ENCODE results near the gene ADD3. TPM values are rescaled to one million over a fixed set of nuclear protein-coding genes. Genes with fewer than 3 reads are reported as not detected.

ADD3 gene
- total RNA-seq, 1 experiment from 2014 or later: 59.9 TPM

GRCh38 chr10:110088367-110089104, 80.8 kb downstream of the ADD3 start:
- no peak for DNase-seq
- no peak overlapping the region for H3T11ph ChIP-seq (ENCODE audit: low read length)
- Mint-ChIP-seq H3K27me3 (ENCODE audit: low read depth) (no peaks in the 10 kb centered on the region), H3K36me3 (ENCODE audit: insufficient read depth in 1 of 3, low read depth in 3 of 3) (peaks cover 0 to 2% (median 0%) of the 10 kb centered on the region in 3 experiments; a peak in 1 of 7 replicates), H3K9me3 (no peaks in the 10 kb centered on the region), H3K27ac (no peak overlapping the region), H3K4me3 (no peak overlapping the region), H3K4me1 (peaks cover 3 to 7% of the 10 kb centered on the region in 2 experiments)
- H3K14ac ChIP-seq (ENCODE audit: insufficient read depth, low read length): no peak overlapping the region
- H3K79me1 ChIP-seq (ENCODE audit: insufficient read depth, low read depth, low read length, poor library complexity, severe bottlenecking): no peaks in the 10 kb centered on the region
- H3K27ac ChIP-seq (ENCODE audit: insufficient read length, low read depth, low read length): no peak overlapping the region
- no peak overlapping the region for H3K23ac ChIP-seq (ENCODE audit: insufficient read length, low read depth, low read length)
- no peak overlapping the region for H2BK120ac ChIP-seq (ENCODE audit: low read depth, low read length, poor library complexity, severe bottlenecking)
- no peak overlapping the region for H4K5ac ChIP-seq (ENCODE audit: insufficient read length, low read depth, low read length)
- H3K56ac ChIP-seq (ENCODE audit: insufficient read length, low read depth, low read length): no peak overlapping the region
- H2AFZ ChIP-seq (ENCODE audit: low read length): no peak overlapping the region
- H2BK20ac ChIP-seq (ENCODE audit: low read depth, low read length, poor library complexity, severe bottlenecking): no peak overlapping the region
- no peak overlapping the region for H3K4me2 ChIP-seq (ENCODE audit: insufficient read depth, insufficient read length, low read length)
- no CpG with 5 or more reads among the region's 4 CpGs for WGBS (ENCODE audit: extremely low coverage, insufficient read length, low lambda C conversion rate)
- no peak overlapping the region for H2BK15ac ChIP-seq (ENCODE audit: low read depth, low read length)
- H2BK5ac ChIP-seq (ENCODE audit: insufficient read length, low read length): no peak overlapping the region
- H3K9ac ChIP-seq (ENCODE audit: extremely low read depth, insufficient read length, low read length): no peak overlapping the region
- no peaks in the 10 kb centered on the region for H3K4me1 ChIP-seq (ENCODE audit: insufficient read depth, low read length)
- H3K4ac ChIP-seq (ENCODE audit: low read depth, low read length): no peak overlapping the region
- H4K91ac ChIP-seq (ENCODE audit: insufficient read length, low read depth, low read length): no peak overlapping the region
- no peaks in the 10 kb centered on the region for H4K20me1 ChIP-seq (ENCODE audit: control insufficient read depth, insufficient read depth, insufficient read length)
- H3K9me3 ChIP-seq (ENCODE audit: control insufficient read depth, low read depth, low read length): no peaks in the 10 kb centered on the region
- H4K8ac ChIP-seq (replicated peaks; ENCODE audit: insufficient read length, low read depth, low read length): no peak overlapping the region
- TF ChIP-seq, protein P1, sequence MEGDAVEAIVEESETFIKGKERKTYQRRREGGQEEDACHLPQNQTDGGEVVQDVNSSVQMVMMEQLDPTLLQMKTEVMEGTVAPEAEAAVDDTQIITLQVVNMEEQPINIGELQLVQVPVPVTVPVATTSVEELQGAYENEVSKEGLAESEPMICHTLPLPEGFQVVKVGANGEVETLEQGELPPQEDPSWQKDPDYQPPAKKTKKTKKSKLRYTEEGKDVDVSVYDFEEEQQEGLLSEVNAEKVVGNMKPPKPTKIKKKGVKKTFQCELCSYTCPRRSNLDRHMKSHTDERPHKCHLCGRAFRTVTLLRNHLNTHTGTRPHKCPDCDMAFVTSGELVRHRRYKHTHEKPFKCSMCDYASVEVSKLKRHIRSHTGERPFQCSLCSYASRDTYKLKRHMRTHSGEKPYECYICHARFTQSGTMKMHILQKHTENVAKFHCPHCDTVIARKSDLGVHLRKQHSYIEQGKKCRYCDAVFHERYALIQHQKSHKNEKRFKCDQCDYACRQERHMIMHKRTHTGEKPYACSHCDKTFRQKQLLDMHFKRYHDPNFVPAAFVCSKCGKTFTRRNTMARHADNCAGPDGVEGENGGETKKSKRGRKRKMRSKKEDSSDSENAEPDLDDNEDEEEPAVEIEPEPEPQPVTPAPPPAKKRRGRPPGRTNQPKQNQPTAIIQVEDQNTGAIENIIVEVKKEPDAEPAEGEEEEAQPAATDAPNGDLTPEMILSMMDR (conservative IDR thresholded peaks at IDR 0.05): no peak
- no peak overlapping the region for H2AK5ac ChIP-seq (ENCODE audit: insufficient read length, low read length)
- H3K79me2 ChIP-seq (ENCODE audit: insufficient read depth, low read length): no peaks in the 10 kb centered on the region
- no peak overlapping the region for H3K18ac ChIP-seq (ENCODE audit: insufficient read length, low read depth, low read length)
- no peak overlapping the region for H2BK12ac ChIP-seq (ENCODE audit: insufficient read length, low read depth, low read length)
- H3K27me3 ChIP-seq (ENCODE audit: insufficient read depth, low read length): no peaks in the 10 kb centered on the region
- H3K23me2 ChIP-seq (ENCODE audit: insufficient read length, low read depth, low read length, poor library complexity, severe bottlenecking): no peaks in the 10 kb centered on the region

Data from H9 (cell line).